ENCODE data around the gene ROBO4.

DNA sequence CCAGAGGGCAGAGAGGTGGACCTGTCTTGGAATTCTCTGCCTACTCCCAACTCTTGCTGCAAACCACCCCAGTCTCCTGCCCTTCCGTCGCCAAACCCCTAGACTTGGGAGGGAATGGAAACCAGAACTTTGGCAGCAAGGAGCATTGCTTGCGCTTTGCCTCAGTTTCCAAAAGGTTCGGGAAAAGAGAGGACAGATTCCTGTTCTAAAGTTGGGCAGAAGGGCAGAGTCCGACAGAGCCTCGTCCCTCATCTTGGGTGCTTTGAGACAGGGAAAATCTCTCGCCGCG, 32.8 kb downstream of the ROBO4 start:
- TF ChIP-seq, protein P1, sequence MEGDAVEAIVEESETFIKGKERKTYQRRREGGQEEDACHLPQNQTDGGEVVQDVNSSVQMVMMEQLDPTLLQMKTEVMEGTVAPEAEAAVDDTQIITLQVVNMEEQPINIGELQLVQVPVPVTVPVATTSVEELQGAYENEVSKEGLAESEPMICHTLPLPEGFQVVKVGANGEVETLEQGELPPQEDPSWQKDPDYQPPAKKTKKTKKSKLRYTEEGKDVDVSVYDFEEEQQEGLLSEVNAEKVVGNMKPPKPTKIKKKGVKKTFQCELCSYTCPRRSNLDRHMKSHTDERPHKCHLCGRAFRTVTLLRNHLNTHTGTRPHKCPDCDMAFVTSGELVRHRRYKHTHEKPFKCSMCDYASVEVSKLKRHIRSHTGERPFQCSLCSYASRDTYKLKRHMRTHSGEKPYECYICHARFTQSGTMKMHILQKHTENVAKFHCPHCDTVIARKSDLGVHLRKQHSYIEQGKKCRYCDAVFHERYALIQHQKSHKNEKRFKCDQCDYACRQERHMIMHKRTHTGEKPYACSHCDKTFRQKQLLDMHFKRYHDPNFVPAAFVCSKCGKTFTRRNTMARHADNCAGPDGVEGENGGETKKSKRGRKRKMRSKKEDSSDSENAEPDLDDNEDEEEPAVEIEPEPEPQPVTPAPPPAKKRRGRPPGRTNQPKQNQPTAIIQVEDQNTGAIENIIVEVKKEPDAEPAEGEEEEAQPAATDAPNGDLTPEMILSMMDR (IDR thresholded peaks at IDR 0.05; ENCODE audit: low read length), result no peak
- no peak for TF ChIP-seq EZH2 (optimal IDR thresholded peaks at IDR 0.05; ENCODE audit: low read depth, low read length)
- no peak for TF ChIP-seq EZH2phosphoT487 (IDR thresholded peaks at IDR 0.05; ENCODE audit: low read length)
